Measurements from ENCODE around the gene MGST1. TPM values are rescaled to one million over a fixed set of nuclear protein-coding genes. Genes with fewer than 3 reads are reported as not detected.
A peak's percentile ranks its signal among the peaks of the same experiment; 100 is the strongest.

MGST1 gene
- total RNA-seq (2014; rRNA removed; shearing (Covaris generic)), result 5.3 and 9.0 TPM in 2 replicates
- polyA plus RNA-seq (2015; cell fraction: cytosol; rRNA removed), result 20.8 and 29.0 TPM in 2 replicates
- polyA plus RNA-seq (2015; cell fraction: nucleus; rRNA removed), result 1.5 and 8.0 TPM in 2 replicates

DNA sequence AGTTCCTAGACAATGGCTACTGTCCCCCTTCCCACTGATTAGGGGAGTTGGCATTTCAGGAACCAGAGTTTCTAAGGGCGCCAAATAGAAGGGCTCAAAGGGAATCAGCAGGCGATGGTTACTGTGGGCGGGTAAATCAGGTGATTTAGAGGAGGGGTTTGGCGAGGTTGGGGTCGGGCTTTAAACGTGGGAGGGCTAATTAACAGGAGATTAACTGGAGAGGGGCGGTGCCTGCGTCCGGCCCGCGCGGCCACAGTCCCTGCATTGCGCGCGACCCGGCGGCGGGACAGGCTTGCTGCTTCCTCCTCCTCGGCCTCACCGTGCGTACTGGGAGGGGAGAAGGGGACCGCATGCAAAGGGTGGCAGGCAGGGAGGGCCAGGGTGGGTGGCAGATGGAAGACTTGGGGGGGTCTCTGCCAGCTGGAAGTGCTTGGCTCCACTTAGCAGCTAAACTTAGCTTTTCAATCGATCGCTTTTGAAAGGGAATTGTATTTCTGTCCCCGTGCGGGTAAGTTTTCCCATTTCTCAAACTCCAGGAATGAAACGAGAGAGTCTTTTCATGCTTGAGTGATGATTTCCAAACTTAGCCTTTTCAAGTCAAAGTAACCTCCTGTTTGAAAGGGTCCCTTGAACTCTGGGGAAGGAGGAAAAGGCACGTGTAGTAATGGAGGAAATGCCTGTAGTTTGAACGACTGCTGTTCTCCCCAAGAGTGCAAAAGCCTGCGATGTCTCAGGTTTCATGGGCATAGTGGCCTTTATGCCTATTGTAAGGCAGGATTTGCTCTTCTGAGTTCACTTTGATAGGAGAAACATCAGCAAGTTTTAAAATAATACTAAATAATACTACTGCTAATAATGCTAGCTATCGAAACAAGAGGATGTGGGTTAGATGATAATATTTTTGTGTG lies at the start of gene MGST1:
TSS of gene MGST1 (plus strand) at position 255 of the 908 bp plus-strand sequence. CDS start 6,608 bp downstream, outside the sequence.
- in situ Hi-C loops (cut with HindIII; ENCODE audit: low pct_unique_long_range_greater_than_20kb, low sequenced_read_pairs), result no loop called here
- peak; percentile 21 for DNase-seq (ENCODE audit: low read depth, low spot score)

GRCh38 chr12:16299403-16299802 lies 48.0 kb upstream of the MGST1 start:
- no peak for DNase-seq (ENCODE audit: low read depth, low spot score)
- in situ Hi-C loops (cut with HindIII; ENCODE audit: low pct_unique_long_range_greater_than_20kb, low sequenced_read_pairs), result no loop called here

DNA sequence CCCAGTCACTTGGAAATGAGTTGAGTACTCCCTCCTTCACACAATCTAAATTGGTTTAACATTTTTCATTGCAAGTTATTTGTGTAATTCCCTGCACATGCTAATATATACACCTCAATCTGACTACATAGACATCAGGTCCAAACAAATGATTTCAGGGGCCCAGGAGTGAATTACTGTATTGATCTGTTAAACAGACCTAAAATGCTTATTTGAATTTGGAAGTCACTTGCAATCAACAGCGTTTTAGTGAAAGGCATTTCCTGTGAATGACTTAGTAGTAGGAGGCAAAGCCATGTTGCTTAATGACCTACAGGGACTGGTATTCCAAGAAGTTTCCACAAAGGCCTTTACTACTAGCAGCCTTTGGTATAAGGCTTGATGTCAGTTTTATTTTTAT lies 47.3 kb upstream of the MGST1 start:
- DNase-seq (ENCODE audit: low read depth, low spot score), result no peak
- in situ Hi-C loops (cut with HindIII; ENCODE audit: low pct_unique_long_range_greater_than_20kb, low sequenced_read_pairs), result no loop called here

DNA sequence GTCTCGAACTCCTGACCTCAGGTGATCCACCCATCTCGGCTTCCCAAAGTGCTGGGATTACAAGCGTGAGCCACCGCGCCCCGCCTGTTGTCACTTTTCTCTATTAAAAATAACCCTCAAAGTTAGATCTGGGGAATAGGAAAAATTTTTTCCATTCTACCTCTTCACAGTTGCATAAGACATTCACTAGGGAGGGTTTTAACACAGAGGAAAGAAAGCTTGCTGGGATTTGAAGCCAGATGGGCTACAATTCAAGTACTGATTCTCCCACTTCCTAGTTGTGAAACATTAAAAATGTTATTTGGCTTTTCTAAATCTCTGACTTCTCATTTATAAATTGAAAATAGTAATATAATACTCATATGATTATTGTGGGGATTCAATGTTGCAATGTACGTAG lies 46.7 kb upstream of the MGST1 start:
- in situ Hi-C loops (cut with HindIII; ENCODE audit: low pct_unique_long_range_greater_than_20kb, low sequenced_read_pairs), result no loop called here

GRCh38 chr12:16303939-16304338 lies 43.5 kb upstream of the MGST1 start:
- DNase-seq (ENCODE audit: low read depth, low spot score), result no peak
- in situ Hi-C loops (cut with HindIII; ENCODE audit: low pct_unique_long_range_greater_than_20kb, low sequenced_read_pairs), result no loop called here

More for the DNA sequence above, 46.7 kb upstream of the MGST1 start:
- no peak for DNase-seq (ENCODE audit: low read depth, low spot score)

DNA sequence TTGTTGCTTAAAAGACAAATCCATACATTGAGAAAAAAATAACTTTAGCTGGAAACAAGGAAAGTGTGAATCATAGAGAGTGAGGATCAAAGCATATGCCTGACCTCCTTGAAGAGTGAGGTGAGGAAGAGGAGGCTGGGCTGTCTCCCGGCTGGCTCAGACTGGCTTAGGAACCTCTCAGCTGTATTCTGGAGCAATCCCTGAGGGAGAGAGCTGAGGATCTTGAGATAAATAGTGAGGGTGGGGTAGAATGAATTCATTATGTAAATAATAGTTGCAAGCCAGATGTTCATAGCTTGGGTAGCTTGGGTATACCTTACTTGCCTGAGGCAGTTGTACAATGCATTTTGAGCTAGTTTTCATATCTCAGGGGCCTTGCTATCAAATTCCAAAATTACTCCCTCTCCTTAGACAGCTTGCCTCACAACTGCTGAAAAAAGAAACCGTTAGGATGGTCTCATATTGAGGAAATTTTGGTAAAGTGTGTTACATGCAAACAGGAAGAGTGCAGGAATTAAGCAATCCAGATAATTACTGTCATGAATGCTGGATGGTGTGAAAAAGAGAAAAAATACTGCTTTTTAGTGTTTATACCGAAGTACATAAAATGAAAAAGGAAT lies 39.5 kb upstream of the MGST1 start:
- DNase-seq (ENCODE audit: low read depth, low spot score), result no peak
- in situ Hi-C loops (cut with HindIII; ENCODE audit: low pct_unique_long_range_greater_than_20kb, low sequenced_read_pairs), result no loop called here

GRCh38 chr12:16310934-16311333 lies 36.5 kb upstream of the MGST1 start:
- no peak for DNase-seq (ENCODE audit: low read depth, low spot score)
- in situ Hi-C loops (cut with HindIII; ENCODE audit: low pct_unique_long_range_greater_than_20kb, low sequenced_read_pairs), result no loop called here

DNA sequence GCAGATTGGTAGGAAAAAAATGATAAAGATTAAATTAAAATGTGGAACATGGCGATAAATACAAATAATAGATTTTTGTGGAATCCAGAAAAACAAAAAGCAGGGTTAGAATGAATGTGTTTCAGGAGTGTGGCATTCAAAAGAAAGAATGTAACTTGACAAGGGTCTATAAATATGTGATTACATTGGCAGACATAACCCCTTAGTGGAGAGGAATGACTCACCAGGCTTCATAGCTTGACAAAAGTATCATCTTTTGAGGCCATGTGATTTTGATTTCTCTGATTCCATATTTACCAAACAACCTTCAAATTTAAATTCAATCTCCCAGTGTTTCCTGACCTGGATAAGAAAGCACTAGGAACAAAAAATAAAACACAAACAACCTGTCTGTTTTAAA lies 24.4 kb upstream of the MGST1 start:
- DNase-seq (ENCODE audit: low read depth, low spot score), result no peak
- in situ Hi-C loops (cut with HindIII; ENCODE audit: low pct_unique_long_range_greater_than_20kb, low sequenced_read_pairs), result no loop called here

DNA sequence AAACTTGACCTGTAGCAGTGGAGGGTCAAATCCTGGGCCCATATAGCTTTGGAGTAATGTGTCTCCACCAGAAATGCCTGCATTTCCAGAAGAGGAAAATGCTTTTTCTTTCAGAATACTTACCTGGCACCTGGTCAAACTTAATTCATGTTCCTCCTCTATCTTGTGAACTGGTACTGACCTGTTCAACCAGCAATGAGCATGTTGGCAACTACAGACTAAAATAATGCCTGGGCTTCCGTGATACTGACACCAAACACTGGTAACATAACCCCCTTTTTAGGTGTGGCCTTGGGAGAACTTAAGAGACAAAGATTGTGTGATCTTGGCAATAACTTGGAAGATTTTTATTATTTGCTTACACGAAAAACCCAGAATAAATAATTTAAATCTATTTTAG lies 23.8 kb upstream of the MGST1 start:
- in situ Hi-C loops (cut with HindIII; ENCODE audit: low pct_unique_long_range_greater_than_20kb, low sequenced_read_pairs), result no loop called here

GRCh38 chr12:16324272-16324671 lies 23.2 kb upstream of the MGST1 start:
- in situ Hi-C loops (cut with HindIII; ENCODE audit: low pct_unique_long_range_greater_than_20kb, low sequenced_read_pairs), result no loop called here

More for the DNA sequence above, 23.8 kb upstream of the MGST1 start:
- no peak for DNase-seq (ENCODE audit: low read depth, low spot score)

GRCh38 chr12:16324772-16325171 lies 22.7 kb upstream of the MGST1 start:
- no peak for DNase-seq (ENCODE audit: low read depth, low spot score)
- in situ Hi-C loops (cut with HindIII; ENCODE audit: low pct_unique_long_range_greater_than_20kb, low sequenced_read_pairs), result no loop called here

More at GRCh38 chr12:16324272-16324671, 23.2 kb upstream of the MGST1 start:
- no peak for DNase-seq (ENCODE audit: low read depth, low spot score)

DNA sequence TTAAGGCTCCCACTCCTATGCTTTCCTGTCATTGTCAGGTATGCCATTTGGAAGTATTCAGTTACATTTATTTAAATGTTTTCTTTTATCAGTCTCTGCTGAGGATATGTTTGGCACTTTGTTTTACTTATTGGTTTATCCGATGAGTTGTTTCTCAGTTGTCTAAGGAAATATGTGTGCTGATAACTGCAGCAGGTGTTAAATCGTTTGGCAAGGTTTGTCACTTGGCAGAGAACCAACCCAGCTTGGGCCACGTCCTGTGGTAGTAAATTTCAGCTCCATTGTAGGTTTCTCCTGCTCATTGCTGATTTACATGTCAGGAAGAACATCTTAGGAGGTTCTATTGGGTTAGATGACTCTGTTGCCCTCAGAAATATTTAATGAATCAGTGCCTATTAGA lies 22.0 kb upstream of the MGST1 start:
- no peak for DNase-seq (ENCODE audit: low read depth, low spot score)
- in situ Hi-C loops (cut with HindIII; ENCODE audit: low pct_unique_long_range_greater_than_20kb, low sequenced_read_pairs), result no loop called here

DNA sequence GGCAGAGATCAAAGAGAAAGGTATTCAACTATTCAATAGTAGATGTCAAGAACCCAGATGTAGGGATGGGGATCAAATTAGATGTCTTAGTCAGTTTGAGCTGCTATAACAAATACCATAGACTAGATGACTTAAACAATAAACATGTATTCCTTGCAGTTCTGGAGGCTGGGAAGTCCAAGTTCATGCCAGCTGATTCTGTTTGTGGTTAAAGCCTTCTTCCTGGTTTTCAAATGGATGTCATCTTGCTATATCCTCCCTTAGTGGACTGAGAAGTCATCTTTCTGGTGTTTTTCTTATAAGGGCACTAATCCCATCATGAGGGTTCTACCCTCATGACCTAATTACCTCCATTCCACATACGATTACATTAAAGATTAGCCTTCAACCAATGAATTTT lies 19.5 kb upstream of the MGST1 start:
- in situ Hi-C loops (cut with HindIII; ENCODE audit: low pct_unique_long_range_greater_than_20kb, low sequenced_read_pairs), result no loop called here
- no peak for DNase-seq (ENCODE audit: low read depth, low spot score)

DNA sequence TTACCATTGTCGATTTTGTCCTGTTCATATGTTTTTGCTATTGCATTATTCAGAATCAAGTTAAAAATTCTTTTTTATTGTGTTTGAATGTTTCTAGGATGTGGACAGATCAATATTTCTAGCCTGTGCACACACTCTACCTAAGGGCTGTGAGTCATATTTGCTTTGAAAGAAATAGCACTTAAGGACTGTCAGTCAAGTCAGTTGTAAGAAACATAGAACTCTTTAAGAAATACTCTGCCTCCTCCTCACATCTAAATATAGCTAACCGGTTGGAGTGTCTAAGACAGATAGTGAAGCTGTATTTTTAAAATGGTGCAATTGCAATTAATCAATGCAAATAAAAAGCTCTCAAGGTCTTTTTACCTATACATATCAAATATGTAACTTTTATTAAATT lies 17.9 kb upstream of the MGST1 start:
- DNase-seq (ENCODE audit: low read depth, low spot score), result no peak
- in situ Hi-C loops (cut with HindIII; ENCODE audit: low pct_unique_long_range_greater_than_20kb, low sequenced_read_pairs), result no loop called here

DNA sequence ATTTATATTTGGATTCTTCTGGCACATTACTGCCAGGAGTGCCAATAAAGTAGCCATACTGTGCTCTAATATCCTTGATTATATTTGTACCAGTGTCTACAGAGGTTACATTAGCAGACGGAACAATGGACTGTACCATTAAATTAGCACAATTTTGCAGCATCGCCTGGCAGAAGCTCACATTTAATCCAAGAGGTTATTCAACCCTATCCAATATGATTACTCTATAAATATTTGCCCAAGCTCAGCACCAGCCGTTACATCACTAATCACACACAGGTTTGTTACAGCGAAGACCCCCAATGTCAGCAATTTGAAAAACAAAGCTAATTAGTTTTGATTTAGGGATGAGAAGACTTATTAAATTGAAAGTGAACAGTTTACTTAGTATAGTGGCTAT lies 16.9 kb upstream of the MGST1 start:
- in situ Hi-C loops (cut with HindIII; ENCODE audit: low pct_unique_long_range_greater_than_20kb, low sequenced_read_pairs), result no loop called here
- DNase-seq (ENCODE audit: low read depth, low spot score), result no peak

DNA sequence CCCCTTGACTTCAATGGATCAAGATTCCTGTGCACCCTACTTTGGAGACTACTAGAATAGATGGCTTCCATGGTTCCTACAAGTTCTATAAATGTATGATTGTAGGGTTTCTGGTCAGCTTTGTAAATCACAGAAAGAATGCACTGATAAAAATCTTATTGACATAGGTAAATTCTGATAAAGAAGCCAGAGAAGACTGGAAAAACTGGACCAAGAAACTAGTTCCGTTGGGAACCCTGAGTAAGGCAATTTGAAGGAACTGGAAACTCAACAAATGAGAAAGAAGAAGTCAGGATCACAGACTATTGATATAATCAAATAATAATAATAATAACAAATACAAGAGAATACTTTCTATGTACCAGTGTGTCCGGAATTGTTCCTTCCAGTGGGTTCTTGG lies 15.4 kb upstream of the MGST1 start:
- DNase-seq (ENCODE audit: low read depth, low spot score), result no peak
- in situ Hi-C loops (cut with HindIII; ENCODE audit: low pct_unique_long_range_greater_than_20kb, low sequenced_read_pairs), result no loop called here

- in situ Hi-C loops (cut with HindIII; ENCODE audit: low pct_unique_long_range_greater_than_20kb, low sequenced_read_pairs), result no loop called here
- no peak for DNase-seq (ENCODE audit: low read depth, low spot score)
Measured at GRCh38 chr12:16335838-16336237, 11.6 kb upstream of the MGST1 start.

DNA sequence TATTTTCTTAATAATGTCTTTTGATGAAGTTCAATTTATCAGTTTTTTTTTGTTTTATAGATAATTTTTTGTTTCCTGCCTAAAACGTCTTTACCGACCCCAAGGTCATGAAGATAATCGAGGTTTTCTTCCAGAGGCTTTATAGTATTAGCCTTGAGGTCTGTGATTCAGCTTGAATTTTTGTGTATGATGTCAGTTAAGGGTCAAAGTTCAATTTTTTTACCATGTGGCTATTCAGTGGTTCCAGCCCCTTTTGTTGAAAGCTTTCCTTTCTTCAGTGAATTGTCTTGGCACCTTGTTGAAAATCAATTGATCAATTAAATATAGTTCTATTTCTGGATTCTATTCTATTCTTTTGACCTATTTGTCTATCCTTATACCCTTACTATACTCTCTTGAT lies 3.2 kb upstream of the MGST1 start:
- in situ Hi-C loops (cut with HindIII; ENCODE audit: low pct_unique_long_range_greater_than_20kb, low sequenced_read_pairs), result no loop called here
- no peak for DNase-seq (ENCODE audit: low read depth, low spot score)

GRCh38 chr12:16345105-16345504 lies 2.3 kb upstream of the MGST1 start:
- in situ Hi-C loops (cut with HindIII; ENCODE audit: low pct_unique_long_range_greater_than_20kb, low sequenced_read_pairs), result no loop called here
- DNase-seq (ENCODE audit: low read depth, low spot score), result no peak
